LNCAP (cell line): ENCODE measurements around the gene VANGL2.

Source experiments
- CTCF ChIP-seq: fragments of 450-650 bp; IDR thresholded peaks from 2 replicates; pipeline ENCODE4 v1.5.1; 2017; ENCODE audit warnings: mild to moderate bottlenecking

Gene VANGL2

GRCh38 chr1:160404094-160404493 is 3.7 kb downstream of the VANGL2 start:
- no peak for TF ChIP-seq CTCF

- no peak for TF ChIP-seq CTCF
Observed at GRCh38 chr1:160405331-160405877, 5.0 kb downstream of the VANGL2 start.

GRCh38 chr1:160406131-160406968 is 6.0 kb downstream of the VANGL2 start:
- TF ChIP-seq CTCF, result no peak

GRCh38 chr1:160407839-160408801 is 7.8 kb downstream of the VANGL2 start:
- no peak for TF ChIP-seq CTCF

- TF ChIP-seq CTCF, result no peak
Observed at GRCh38 chr1:160408864-160409263, 8.5 kb downstream of the VANGL2 start.

- TF ChIP-seq CTCF, result no peak
Observed at GRCh38 chr1:160409486-160409885, 9.1 kb downstream of the VANGL2 start.

GRCh38 chr1:160410406-160411005 is 10.1 kb downstream of the VANGL2 start:
- TF ChIP-seq CTCF, result no peak
